ENCODE data around the gene TRNT1.

Gene TRNT1

DNA sequence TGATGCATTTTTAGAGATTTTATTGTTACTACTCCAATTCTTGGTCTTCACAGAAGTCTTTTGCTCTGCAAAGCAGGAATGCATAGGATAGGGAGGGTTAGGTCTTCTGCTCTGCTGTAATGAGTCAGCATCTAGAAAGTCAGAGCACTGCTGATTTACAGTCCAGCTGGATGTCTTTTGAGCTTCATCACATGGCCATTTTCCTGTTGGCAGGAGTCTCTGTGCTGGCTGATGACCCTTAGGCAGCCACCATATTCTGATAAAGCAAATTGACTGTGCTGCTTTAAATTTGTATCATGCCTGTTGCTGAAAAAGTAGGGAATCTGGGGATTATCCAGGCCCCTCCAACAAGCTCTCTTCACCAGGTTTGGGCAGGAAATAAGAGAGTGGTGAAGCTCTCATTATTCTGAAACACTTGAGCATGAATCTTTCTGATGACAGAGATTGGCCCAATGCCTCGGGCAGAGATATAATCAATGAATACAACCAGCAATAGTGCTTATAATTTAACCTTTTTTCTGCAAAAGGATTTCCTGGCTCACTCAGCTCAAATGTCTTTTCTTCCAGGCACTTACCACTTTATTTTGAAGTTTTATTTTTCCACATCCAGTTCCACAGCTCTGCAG lies 62.5 kb downstream of the TRNT1 start:
- DNase-seq (ENCODE audit: low read depth): peak; percentile 46
- TF ChIP-seq, protein P1, sequence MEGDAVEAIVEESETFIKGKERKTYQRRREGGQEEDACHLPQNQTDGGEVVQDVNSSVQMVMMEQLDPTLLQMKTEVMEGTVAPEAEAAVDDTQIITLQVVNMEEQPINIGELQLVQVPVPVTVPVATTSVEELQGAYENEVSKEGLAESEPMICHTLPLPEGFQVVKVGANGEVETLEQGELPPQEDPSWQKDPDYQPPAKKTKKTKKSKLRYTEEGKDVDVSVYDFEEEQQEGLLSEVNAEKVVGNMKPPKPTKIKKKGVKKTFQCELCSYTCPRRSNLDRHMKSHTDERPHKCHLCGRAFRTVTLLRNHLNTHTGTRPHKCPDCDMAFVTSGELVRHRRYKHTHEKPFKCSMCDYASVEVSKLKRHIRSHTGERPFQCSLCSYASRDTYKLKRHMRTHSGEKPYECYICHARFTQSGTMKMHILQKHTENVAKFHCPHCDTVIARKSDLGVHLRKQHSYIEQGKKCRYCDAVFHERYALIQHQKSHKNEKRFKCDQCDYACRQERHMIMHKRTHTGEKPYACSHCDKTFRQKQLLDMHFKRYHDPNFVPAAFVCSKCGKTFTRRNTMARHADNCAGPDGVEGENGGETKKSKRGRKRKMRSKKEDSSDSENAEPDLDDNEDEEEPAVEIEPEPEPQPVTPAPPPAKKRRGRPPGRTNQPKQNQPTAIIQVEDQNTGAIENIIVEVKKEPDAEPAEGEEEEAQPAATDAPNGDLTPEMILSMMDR (IDR thresholded peaks at IDR 0.05; ENCODE audit: low read length, missing control alignments): no peak
- H3K4me3 ChIP-seq (replicated peaks; ENCODE audit: low read depth, low read length): no peak overlapping the region

DNA sequence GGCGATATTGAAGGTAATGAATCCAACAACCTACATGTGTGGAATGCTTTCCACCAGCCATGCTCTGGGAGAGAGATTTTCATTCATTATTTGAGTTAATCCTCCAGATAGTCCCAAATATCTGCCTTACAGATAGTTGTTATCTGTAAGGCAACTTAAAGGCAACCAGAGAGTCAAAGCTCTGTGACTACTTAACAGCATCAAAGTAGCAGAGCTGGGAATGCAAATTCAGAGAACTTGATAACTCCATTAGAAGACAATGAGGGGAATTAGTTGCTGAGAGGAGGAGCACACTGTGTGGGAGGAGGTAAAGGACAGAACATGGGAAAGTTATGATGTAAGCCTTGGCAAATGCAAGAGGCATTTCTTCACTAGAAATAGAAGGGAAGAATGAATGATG lies 63.2 kb downstream of the TRNT1 start:
- DNase-seq (ENCODE audit: low read depth): peak; percentile 46
- H3K4me3 ChIP-seq (replicated peaks; ENCODE audit: low read depth, low read length): no peak overlapping the region
- TF ChIP-seq, protein P1 (IDR thresholded peaks at IDR 0.05; ENCODE audit: low read length, missing control alignments): no peak

DNA sequence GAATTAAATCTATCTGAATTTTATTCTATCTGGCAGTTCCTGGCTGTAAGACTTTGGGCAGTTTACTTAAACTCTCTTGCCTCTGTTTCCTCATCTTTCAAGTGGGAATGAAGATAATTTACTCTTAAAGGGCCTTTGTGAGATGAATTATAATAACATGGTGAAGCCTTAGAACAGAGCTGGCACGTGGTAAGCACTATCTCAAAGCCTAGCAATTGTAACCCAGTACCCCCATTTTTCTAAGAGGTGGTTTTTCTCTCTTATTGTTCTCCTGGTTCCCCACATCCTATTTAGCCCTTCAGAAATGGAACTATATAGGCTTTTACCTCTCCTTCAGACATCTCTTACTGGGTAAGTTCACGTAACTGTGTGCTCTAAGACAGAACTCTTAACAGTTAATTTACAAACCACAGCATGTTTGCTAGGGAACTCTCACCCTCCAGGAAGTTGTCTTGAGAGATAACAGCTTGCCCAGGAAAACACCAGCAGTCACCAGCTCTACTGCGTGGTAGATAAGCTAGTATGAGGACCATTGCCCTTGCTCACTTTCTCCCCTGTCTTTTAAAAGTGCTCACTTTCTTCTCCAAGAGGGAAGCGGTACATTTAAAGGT lies 65.0 kb downstream of the TRNT1 start:
- DNase-seq (ENCODE audit: low read depth): peak; percentile 26
- H3K4me3 ChIP-seq (replicated peaks; ENCODE audit: low read depth, low read length): no peak overlapping the region
- TF ChIP-seq, protein P1 (IDR thresholded peaks at IDR 0.05; ENCODE audit: low read length, missing control alignments): no peak

DNA sequence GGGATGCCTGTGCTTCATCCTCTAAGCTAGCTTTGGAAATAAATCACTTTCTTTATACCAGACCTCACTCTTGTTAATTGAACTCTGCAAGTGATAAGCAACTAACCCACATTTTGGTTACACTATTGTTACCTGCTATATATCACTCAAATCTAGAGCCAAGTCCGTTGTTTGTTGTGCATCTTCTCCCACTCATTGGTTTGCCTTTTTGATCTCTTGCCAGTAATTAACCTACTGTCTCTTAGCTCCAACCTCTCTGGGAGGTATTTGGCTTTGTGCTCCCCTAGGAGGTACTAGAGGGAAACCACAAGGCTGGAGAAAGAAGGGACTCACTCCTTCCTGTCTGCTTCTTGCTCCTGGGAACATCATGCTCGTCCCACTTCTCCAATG lies 65.5 kb downstream of the TRNT1 start:
- no peak overlapping the region for H3K4me3 ChIP-seq (replicated peaks; ENCODE audit: low read depth, low read length)
- TF ChIP-seq, protein P1 (IDR thresholded peaks at IDR 0.05; ENCODE audit: low read length, missing control alignments): no peak
- no peak for DNase-seq (ENCODE audit: low read depth)

DNA sequence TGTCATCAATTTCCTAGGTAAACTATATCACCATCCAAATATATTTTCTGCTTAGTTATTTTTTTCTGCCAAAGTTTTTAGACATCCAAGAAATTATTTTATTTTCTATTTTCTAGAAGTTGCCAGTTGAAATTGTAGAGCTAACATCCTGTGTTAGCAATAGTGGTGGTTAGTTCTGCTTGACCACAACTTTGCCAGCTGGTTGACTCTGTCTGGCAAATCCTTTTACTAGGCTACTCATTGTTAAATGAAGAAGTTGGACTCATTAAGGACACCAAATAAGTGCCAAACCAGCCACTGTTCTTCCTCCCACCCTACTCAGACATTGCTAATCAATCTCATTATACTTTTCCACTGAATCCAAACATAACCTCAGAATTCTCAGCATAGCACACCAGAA lies 68.1 kb downstream of the TRNT1 start:
- TF ChIP-seq, protein P1 (IDR thresholded peaks at IDR 0.05; ENCODE audit: low read length, missing control alignments): no peak
- H3K4me3 ChIP-seq (replicated peaks; ENCODE audit: low read depth, low read length): no peak overlapping the region
- no peak for DNase-seq (ENCODE audit: low read depth)

DNA sequence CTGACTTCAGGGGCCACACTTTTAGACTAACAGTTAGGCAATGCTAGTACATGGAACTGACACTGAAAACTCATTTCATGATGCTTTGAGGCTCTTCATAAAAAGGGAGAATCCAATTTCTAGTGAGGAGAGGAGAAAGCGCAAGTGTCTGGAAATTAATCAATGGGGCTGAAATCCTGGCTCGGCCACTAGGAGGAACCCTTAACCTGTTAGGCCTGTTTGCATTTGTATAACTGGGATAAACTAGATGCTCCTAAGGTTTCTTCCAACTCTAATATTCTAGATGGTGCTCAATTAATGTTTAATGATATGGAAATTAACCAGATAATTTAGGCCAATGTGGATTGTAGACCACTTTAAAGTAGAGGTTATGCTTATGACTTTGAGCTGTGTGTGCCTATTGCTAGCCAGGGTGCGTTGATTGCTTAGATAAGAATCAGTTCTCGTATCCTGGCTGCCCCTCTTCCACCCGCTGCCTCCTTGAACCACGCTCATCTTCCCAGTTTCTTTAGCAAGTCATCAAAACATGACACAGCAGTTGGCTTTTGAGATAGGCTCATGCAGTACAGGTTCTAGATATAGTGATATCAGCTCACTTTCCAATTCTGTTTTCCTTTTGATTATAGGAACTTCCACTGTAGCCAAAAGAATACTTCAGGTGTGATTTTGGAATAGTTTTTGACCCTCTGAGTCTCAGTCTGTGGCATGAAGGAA lies 69.6 kb downstream of the TRNT1 start:
- TF ChIP-seq, protein P1 (IDR thresholded peaks at IDR 0.05; ENCODE audit: low read length, missing control alignments): peak; percentile 46
- peak; percentile 17 for DNase-seq (ENCODE audit: low read depth)

More for the DNA sequence above, 69.6 kb downstream of the TRNT1 start:
- no peak overlapping the region for H3K4me3 ChIP-seq (replicated peaks; ENCODE audit: low read depth, low read length)
